Effector memory CD4-positive, alpha-beta T cell (primary cell): Measurements from ENCODE around the gene ADA.

Experiments
- DNase-seq, 3 donors: peaks; one replicate each; pipeline ENCODE4 v3.0.0-alpha.2; 2020
- H3K27ac ChIP-seq: 2 replicates; pipeline ENCODE4 v1.7.0; 2013; ENCODE audit warnings: mild to moderate bottlenecking, low read length, moderate library complexity; ENCODE audit not compliant: insufficient read depth, poor library complexity, severe bottlenecking
- H3K27me3 ChIP-seq: replicated peaks from 2 replicates; pipeline ENCODE4 v1.7.0; 2013; ENCODE audit warnings: mild to moderate bottlenecking, low read length; ENCODE audit not compliant: insufficient read depth, control insufficient read depth, poor library complexity, severe bottlenecking
- H3K36me3 ChIP-seq: 2 replicates; pipeline ENCODE4 v1.7.0; 2013; ENCODE audit warnings: mild to moderate bottlenecking, low read length, moderate library complexity; ENCODE audit not compliant: control insufficient read depth, insufficient read depth
- H3K4me1 ChIP-seq: 2 replicates; pipeline ENCODE4 v1.7.0; 2013; ENCODE audit warnings: low read length, mild to moderate bottlenecking; ENCODE audit not compliant: control insufficient read depth, insufficient read depth, poor library complexity, severe bottlenecking
- H3K4me3 ChIP-seq: 2 replicates; pipeline ENCODE4 v1.7.0; 2013; ENCODE audit warnings: low read length, low read depth, mild to moderate bottlenecking; ENCODE audit not compliant: insufficient read depth, poor library complexity, severe bottlenecking
- H3K9me3 ChIP-seq: 2 replicates; pipeline ENCODE4 v1.7.0; 2013; ENCODE audit warnings: mild to moderate bottlenecking, low read length, moderate library complexity; ENCODE audit not compliant: control insufficient read depth

The ADA gene

GRCh38 chr20:44629017-44629385 lies 22.5 kb downstream of the ADA start:
- no peak overlapping the region for H3K27ac ChIP-seq
- H3K9me3 ChIP-seq: no peaks in the 10 kb centered on the region
- no peaks in the 10 kb centered on the region for H3K4me1 ChIP-seq
- H3K4me3 ChIP-seq: no peak overlapping the region
- no peaks in the 10 kb centered on the region for H3K27me3 ChIP-seq
- peaks cover 44% of the 10 kb centered on the region for H3K36me3 ChIP-seq
- DNase-seq: no peak

GRCh38 chr20:44627364-44628010 lies 24.0 kb downstream of the ADA start:
- H3K27ac ChIP-seq: no peak overlapping the region
- no peaks in the 10 kb centered on the region for H3K27me3 ChIP-seq
- no peaks in the 10 kb centered on the region for H3K4me1 ChIP-seq
- DNase-seq: no peak
- H3K4me3 ChIP-seq: no peak overlapping the region
- peaks cover 53% of the 10 kb centered on the region for H3K36me3 ChIP-seq
- no peaks in the 10 kb centered on the region for H3K9me3 ChIP-seq

- no peak overlapping the region for H3K4me3 ChIP-seq
- no peaks in the 10 kb centered on the region for H3K4me1 ChIP-seq
- no peak for DNase-seq
- no peak overlapping the region for H3K27ac ChIP-seq
- H3K27me3 ChIP-seq: no peaks in the 10 kb centered on the region
- no peaks in the 10 kb centered on the region for H3K9me3 ChIP-seq
- peaks cover 65% of the 10 kb centered on the region for H3K36me3 ChIP-seq
Measured at GRCh38 chr20:44626278-44626677, 25.2 kb downstream of the ADA start.

GRCh38 chr20:44625361-44625760 lies 26.1 kb downstream of the ADA start:
- Histone ChIP-seq H3K4me1 (no peaks in the 10 kb centered on the region), H3K9me3 (no peaks in the 10 kb centered on the region), H3K4me3 (no peak overlapping the region), H3K27me3 (no peaks in the 10 kb centered on the region), H3K27ac (no peak overlapping the region), H3K36me3 (peaks cover 73% of the 10 kb centered on the region)
- DNase-seq: no peak

GRCh38 chr20:44624743-44625271 lies 26.7 kb downstream of the ADA start:
- Histone ChIP-seq H3K4me1 (no peaks in the 10 kb centered on the region), H3K27me3 (no peaks in the 10 kb centered on the region), H3K36me3 (peaks cover 78% of the 10 kb centered on the region), H3K27ac (no peak overlapping the region), H3K9me3 (no peaks in the 10 kb centered on the region), H3K4me3 (no peak overlapping the region)
- no peak for DNase-seq

- no peaks in the 10 kb centered on the region for H3K4me1 ChIP-seq
- no peaks in the 10 kb centered on the region for H3K9me3 ChIP-seq
- H3K27me3 ChIP-seq: no peaks in the 10 kb centered on the region
- H3K4me3 ChIP-seq: no peak overlapping the region
- peaks cover 80% of the 10 kb centered on the region for H3K36me3 ChIP-seq
- no peak for DNase-seq
- H3K27ac ChIP-seq: no peak overlapping the region
Measured at GRCh38 chr20:44624152-44624551, 27.3 kb downstream of the ADA start.

GRCh38 chr20:44622501-44623270 lies 28.8 kb downstream of the ADA start:
- DNase-seq: no peak
- Histone ChIP-seq H3K36me3 (peaks cover 72% of the 10 kb centered on the region), H3K9me3 (no peaks in the 10 kb centered on the region), H3K27ac (no peak overlapping the region), H3K4me3 (no peak overlapping the region), H3K27me3 (no peaks in the 10 kb centered on the region), H3K4me1 (peaks cover 8% of the 10 kb centered on the region)

- Histone ChIP-seq H3K36me3 (peaks cover 67% of the 10 kb centered on the region), H3K27ac (no peak overlapping the region), H3K9me3 (no peaks in the 10 kb centered on the region), H3K27me3 (no peaks in the 10 kb centered on the region), H3K4me3 (no peak overlapping the region), H3K4me1 (peaks cover 8% of the 10 kb centered on the region)
- DNase-seq: no peak
Measured at GRCh38 chr20:44621939-44622338, 29.6 kb downstream of the ADA start.

- Histone ChIP-seq H3K4me3 (no peak overlapping the region), H3K36me3 (peaks cover 65% of the 10 kb centered on the region), H3K4me1 (peaks cover 8% of the 10 kb centered on the region), H3K27me3 (no peaks in the 10 kb centered on the region), H3K27ac (no peak overlapping the region), H3K9me3 (no peaks in the 10 kb centered on the region)
- DNase-seq: no peak
Measured at GRCh38 chr20:44621325-44621724, 30.2 kb downstream of the ADA start.

- DNase-seq: no peak
- no peaks in the 10 kb centered on the region for H3K9me3 ChIP-seq
- H3K27ac ChIP-seq: no peak overlapping the region
- H3K4me3 ChIP-seq: no peak overlapping the region
- H3K27me3 ChIP-seq: no peaks in the 10 kb centered on the region
- peaks cover 17% of the 10 kb centered on the region for H3K4me1 ChIP-seq
- peaks cover 52% of the 10 kb centered on the region for H3K36me3 ChIP-seq
Measured at GRCh38 chr20:44620030-44620429, 31.5 kb downstream of the ADA start.
